ENCODE results near the gene BFSP1.

DNA sequence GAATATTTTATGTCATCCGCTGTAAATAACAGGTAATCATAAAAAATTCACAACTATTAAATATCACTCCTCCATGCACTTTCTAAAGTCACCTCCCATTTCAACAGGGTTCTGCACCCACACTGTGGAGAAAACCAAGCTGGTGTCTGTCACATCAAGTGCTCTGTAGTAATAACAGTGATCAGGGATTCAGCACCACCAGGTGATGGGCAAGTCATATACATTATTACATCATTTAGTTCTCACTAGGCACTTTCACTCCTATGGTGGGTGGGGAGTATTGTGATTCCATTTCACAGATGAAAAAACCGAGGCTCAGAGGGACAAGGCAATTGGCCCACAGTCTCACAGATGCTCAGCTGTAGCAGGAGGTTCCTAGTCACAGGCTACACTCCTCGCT, 8.7 kb downstream of the BFSP1 start:
- TF ChIP-seq POLR2A (IDR thresholded peaks at IDR 0.05) (no peak), CTCF (IDR thresholded peaks at IDR 0.05 in 4 of 5, conservative IDR thresholded peaks at IDR 0.05 in 1 of 5) (no peak)
